ENCODE data around the gene TTLL13.

DNA sequence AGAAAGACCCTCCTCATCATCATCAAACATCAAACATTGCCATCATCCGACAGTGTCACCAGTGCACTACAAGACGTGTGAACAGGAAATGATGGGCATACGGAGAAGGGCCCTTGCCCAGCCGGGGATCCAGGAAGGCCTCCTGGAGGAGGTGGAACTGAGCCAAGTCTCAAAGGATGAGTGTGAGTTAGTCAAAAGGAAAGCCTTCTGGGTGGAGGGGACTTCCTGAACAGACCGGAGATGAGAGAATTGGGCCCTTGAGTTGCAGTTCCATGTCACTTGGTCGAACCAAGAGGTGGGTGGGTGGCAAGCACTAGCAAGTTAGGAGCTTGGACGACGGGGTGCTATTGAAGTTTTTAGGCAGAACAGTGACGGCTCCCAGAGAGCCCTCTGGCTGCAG, 39.8 kb upstream of the TTLL13 start:
- TF ChIP-seq, protein P1, sequence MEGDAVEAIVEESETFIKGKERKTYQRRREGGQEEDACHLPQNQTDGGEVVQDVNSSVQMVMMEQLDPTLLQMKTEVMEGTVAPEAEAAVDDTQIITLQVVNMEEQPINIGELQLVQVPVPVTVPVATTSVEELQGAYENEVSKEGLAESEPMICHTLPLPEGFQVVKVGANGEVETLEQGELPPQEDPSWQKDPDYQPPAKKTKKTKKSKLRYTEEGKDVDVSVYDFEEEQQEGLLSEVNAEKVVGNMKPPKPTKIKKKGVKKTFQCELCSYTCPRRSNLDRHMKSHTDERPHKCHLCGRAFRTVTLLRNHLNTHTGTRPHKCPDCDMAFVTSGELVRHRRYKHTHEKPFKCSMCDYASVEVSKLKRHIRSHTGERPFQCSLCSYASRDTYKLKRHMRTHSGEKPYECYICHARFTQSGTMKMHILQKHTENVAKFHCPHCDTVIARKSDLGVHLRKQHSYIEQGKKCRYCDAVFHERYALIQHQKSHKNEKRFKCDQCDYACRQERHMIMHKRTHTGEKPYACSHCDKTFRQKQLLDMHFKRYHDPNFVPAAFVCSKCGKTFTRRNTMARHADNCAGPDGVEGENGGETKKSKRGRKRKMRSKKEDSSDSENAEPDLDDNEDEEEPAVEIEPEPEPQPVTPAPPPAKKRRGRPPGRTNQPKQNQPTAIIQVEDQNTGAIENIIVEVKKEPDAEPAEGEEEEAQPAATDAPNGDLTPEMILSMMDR (IDR thresholded peaks at IDR 0.05) = no peak
- TF ChIP-seq EZH2phosphoT487 (IDR thresholded peaks at IDR 0.05) (no peak), EZH2 (IDR thresholded peaks at IDR 0.05) (no peak)
